Common myeloid progenitor, CD34-positive (primary cell): ENCODE results near the gene SF3B3.

Source experiments
- CTCF ChIA-PET: fragments of 350-600 bp; sonication (Branson Sonifier 250); formaldehyde crosslinking; loops from one replicate; lab custom pipeline; 2021; ENCODE audit warnings: antibody characterized with exemption; lab: Charles Lee
- POLR2A ChIA-PET: fragments of 350-600 bp; sonication (Branson Sonifier 250); formaldehyde crosslinking; loops from one replicate; lab custom pipeline; 2021; ENCODE audit warnings: antibody characterized with exemption; lab: Charles Lee
- DNase-seq, 3 donors: peaks; one replicate each; pipeline versions ENCODE4 v3.0.0 to v3.0.0-alpha.2; 2013
- H3K27ac ChIP-seq, 2 experiments: 1 replicate in 1 of 2; 2 replicates in 1 of 2; pipeline ENCODE4 v1.7.0; 2013; ENCODE audit warnings: inconsistent platforms in 2 of 2, low read length in 2 of 2, mild to moderate bottlenecking in 2 of 2, low read depth in 1 of 2, moderate library complexity in 1 of 2; ENCODE audit not compliant: severe bottlenecking in 2 of 2, insufficient read depth in 1 of 2, poor library complexity in 1 of 2
- H3K27me3 ChIP-seq, 5 experiments: replicated peaks in 2 of 5; 1 replicate in 3 of 5; 2 replicates in 2 of 5; pipeline versions ENCODE4 v1.6.1 to v1.7.0; 2013; ENCODE audit warnings: low read length in 4 of 5, mild to moderate bottlenecking in 2 of 5, moderate library complexity in 2 of 5, inconsistent platforms in 1 of 5; ENCODE audit not compliant: insufficient read depth in 5 of 5, control insufficient read depth in 4 of 5
- H3K36me3 ChIP-seq, 4 experiments: 1 replicate in 2 of 4; 2 replicates in 2 of 4; pipeline versions ENCODE4 v1.6.1 to v1.7.0; 2013; ENCODE audit warnings: low read length in 3 of 4, control low read depth in 1 of 4, mild to moderate bottlenecking in 1 of 4; ENCODE audit not compliant: control insufficient read depth in 4 of 4, insufficient read depth in 4 of 4
- H3K4me1 ChIP-seq, 4 experiments: 1 replicate in 3 of 4; 2 replicates in 1 of 4; pipeline versions ENCODE4 v1.6.1 to v1.7.1; 2013; ENCODE audit warnings: low read length in 3 of 4, mild to moderate bottlenecking in 3 of 4, control low read depth in 1 of 4, inconsistent platforms in 1 of 4, moderate library complexity in 1 of 4; ENCODE audit not compliant: control insufficient read depth in 4 of 4, insufficient read depth in 4 of 4; ENCODE audit errors: control extremely low read depth in 1 of 4
- H3K4me3 ChIP-seq, 7 experiments: 1 replicate in 4 of 7; 2 replicates in 3 of 7; pipeline versions ENCODE4 v1.5.1 to v1.7.0; 2013; ENCODE audit warnings: mild to moderate bottlenecking in 7 of 7, low read length in 6 of 7, moderate library complexity in 6 of 7, inconsistent platforms in 2 of 7, low read depth in 2 of 7, control low read depth in 1 of 7; ENCODE audit not compliant: insufficient read depth in 4 of 7, control insufficient read depth in 1 of 7; ENCODE audit errors: extremely low read depth in 1 of 7
- H3K9me3 ChIP-seq, 5 experiments: 1 replicate in 4 of 5; 2 replicates in 1 of 5; pipeline versions ENCODE4 v1.6.1 to v1.7.1; 2013; ENCODE audit warnings: low read length in 4 of 5, mild to moderate bottlenecking in 2 of 5, inconsistent platforms in 1 of 5, low read depth in 1 of 5, moderate library complexity in 1 of 5; ENCODE audit not compliant: control insufficient read depth in 4 of 5, insufficient read depth in 2 of 5; ENCODE audit errors: control extremely low read depth in 1 of 5
- WGBS: methylation state at CpG from one replicate; pipeline ENCODE4 v1.1.5; 2013; ENCODE audit not compliant: insufficient coverage; 5-methylcytosine and 5-hydroxymethylcytosine counted together

SF3B3 gene

DNA sequence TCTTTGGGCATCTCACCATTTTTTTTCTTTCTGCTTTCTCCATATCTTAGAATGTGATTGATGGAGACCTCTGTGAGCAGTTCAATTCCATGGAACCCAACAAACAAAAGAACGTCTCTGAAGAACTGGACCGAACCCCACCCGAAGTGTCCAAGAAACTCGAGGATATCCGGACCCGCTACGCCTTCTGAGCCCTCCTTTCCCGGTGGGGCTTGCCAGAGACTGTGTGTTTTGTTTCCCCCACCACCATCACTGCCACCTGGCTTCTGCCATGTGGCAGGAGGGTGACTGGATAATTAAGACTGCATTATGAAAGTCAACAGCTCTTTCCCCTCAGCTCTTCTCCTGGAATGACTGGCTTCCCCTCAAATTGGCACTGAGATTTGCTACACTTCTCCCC is 48.0 kb downstream of the SF3B3 start:
- CTCF ChIA-PET, result interaction anchor here (0.9 kb wide), 1 partner anchor 81 kb away, joined by 3 read pairs; no protein-coding TSS in a partner anchor
- Histone ChIP-seq H3K27me3 (no peaks in the 10 kb centered on the region), H3K9me3 (no peaks in the 10 kb centered on the region), H3K4me1 (peaks cover 0 to 13% (median 5%) of the 10 kb centered on the region in 4 experiments), H3K4me3 (no peak overlapping the region), H3K36me3 (peaks cover 31 to 86% (median 70%) of the 10 kb centered on the region in 4 experiments), H3K27ac (no peak overlapping the region)
- WGBS, result 98% methylated on average over 8 of the region's 8 CpGs
- POLR2A ChIA-PET, result no interaction called here
- no peak for DNase-seq

DNA sequence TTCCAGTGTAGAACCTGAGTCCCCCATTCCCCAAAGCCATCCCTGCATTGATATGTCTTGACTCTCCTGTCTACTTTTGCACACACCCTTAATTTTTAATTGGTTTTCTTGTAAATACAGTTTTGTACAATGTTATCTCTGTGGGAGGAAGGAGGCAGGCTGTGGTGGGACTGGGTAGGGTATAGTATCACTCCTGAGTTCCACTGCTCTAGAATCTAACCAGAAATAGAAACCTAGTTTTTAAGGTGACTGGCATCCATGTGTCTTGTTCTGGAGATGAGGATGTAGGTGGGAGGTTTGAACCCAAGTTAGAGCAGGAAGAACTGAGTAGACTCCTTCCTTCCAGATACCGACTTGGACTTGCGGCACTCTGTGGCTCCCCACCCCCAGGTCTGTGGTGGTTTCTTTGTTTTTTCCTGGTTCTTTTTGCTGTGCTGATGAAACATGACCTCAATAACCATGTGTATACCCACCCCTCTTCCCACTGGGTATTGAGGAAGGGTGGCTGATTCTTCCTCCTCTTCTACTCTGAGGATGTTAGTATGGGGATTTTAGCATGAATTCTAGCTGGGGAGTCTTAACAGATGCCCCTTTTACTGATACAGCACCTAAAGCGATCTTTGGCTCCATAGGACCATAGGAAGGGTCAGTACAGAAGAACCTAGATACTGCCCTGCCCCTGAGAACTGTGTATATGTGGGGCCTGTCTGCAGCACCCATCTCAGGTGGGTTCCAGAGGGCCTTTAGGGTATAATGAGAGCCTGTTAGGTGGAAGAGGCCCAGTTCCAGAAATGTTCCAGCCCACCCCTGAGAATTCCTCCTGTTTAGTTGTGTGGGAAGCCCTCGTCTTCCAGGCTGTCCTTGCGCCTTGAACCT is 48.7 kb downstream of the SF3B3 start:
- H3K4me3 ChIP-seq, result no peak overlapping the region
- H3K27ac ChIP-seq, result no peak overlapping the region
- no peaks in the 10 kb centered on the region for H3K9me3 ChIP-seq
- H3K4me1 ChIP-seq, result peaks cover 0 to 13% (median 5%) of the 10 kb centered on the region in 4 experiments
- WGBS, result 100% methylated on average over 1 of the region's 5 CpGs
- ChIA-PET POLR2A (no interaction called here), CTCF (interaction anchor here (0.8 to 1.4 kb wide), 3 partner anchors 9 to 81 kb away, joined by 3 to 4 read pairs (median 3); no protein-coding TSS in a partner anchor)
- H3K36me3 ChIP-seq, result peaks cover 30 to 79% (median 64%) of the 10 kb centered on the region in 4 experiments
- no peaks in the 10 kb centered on the region for H3K27me3 ChIP-seq
- no peak for DNase-seq

DNA sequence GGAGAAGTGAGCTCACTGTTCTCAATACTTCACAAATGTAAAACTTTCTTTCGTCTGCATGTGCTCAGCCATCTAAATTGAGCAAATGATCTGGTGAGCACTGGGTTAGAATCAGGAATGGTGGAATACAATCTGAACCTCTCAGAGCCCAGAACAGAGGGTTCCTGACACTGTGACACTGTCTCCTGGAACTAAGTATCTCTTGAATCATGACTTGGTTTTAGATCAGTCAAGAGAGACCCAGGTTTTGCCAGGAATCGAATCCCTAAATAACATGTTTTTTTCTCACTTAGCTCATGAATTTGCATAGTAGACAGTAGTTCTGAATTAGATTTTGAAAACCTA is 49.3 kb downstream of the SF3B3 start:
- ChIA-PET POLR2A (no interaction called here), CTCF (interaction anchor here (0.8 to 1.4 kb wide), 3 partner anchors 9 to 80 kb away, joined by 3 to 4 read pairs (median 3); no protein-coding TSS in a partner anchor)
- Histone ChIP-seq H3K4me3 (no peak overlapping the region), H3K27ac (no peak overlapping the region), H3K4me1 (peaks cover 0 to 13% (median 5%) of the 10 kb centered on the region in 4 experiments), H3K9me3 (no peaks in the 10 kb centered on the region), H3K36me3 (peaks cover 28 to 74% (median 60%) of the 10 kb centered on the region in 4 experiments), H3K27me3 (no peaks in the 10 kb centered on the region)
- 89% methylated on average over 1 of the region's 2 CpGs for WGBS
- DNase-seq, result no peak

DNA sequence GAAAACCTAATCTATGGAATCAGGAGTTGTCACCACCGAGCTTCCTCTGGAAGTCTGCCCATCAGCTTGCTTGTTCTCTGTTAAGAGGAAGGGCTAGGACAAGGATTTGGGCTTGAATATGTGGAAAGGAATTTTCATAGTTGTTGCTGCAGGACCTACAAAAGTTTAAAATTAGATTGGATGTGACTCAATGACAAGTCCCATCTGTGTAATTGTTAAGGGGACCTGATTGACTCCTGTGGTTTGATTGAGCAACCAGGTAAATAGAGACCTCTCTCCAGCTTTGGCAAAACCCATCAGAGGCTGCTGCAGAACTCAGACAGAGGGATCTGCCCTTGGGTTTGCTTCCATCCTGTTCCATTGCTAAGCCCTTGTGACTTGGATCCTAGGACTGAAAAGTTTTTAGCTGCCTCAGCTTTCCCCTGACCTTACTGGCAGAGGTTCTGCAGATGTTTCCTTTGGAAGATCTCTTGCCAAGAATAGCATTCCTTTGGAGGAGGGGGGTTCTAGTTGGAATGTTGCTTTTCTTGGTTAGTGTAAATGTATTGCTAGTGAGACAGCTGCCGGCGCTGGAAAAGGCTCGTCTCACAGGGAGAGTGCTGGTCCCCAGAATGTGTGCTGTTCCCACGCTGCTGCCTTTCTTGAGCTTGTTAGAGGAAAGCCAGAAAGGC is 50.0 kb downstream of the SF3B3 start:
- peaks cover 22 to 67% (median 54%) of the 10 kb centered on the region in 4 experiments for H3K36me3 ChIP-seq
- 85% methylated on average over 5 of the region's 5 CpGs for WGBS
- no peak overlapping the region for H3K27ac ChIP-seq
- POLR2A ChIA-PET, result no interaction called here
- H3K27me3 ChIP-seq, result no peaks in the 10 kb centered on the region
- H3K4me1 ChIP-seq, result peaks cover 0 to 13% (median 5%) of the 10 kb centered on the region in 4 experiments
- CTCF ChIA-PET, result interaction anchor here (0.8 to 2.3 kb wide), 5 partner anchors 10 to 198 kb away, joined by 3 to 8 read pairs (median 3); no protein-coding TSS in a partner anchor
- no peaks in the 10 kb centered on the region for H3K9me3 ChIP-seq
- no peak overlapping the region for H3K4me3 ChIP-seq
- no peak for DNase-seq

DNA sequence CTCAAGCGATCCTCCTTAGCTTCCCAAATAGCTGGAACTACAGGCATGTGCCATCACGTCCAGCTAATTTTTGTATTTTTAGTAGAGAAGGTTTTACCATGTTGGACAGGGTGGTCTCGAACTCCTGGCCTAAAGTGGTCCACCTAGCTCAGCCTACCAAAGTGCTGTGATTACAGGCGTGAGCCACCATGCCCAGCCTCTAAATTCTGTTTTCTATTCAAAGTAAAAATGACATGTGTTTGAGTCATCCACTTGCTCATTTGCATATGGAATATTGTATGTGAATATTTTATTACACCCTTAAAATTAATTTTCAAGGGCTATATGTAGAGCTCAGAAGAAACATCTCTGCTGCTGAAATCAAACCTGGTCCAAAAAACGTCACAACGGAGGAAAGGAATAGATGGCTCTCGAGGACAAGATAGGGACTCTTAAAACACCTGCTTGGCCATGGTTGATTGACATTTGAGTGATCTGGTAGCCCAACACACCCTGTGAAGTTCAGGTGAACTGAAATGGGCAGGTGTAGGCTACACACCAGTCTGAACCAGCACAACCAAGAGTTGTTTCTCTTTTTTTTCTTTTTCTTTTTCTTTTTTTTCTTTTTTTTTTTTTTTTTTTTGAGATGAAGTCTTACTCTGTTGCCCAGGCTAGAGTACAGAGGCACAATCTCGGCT is 51.1 kb downstream of the SF3B3 start:
- no peak overlapping the region for H3K4me3 ChIP-seq
- no peaks in the 10 kb centered on the region for H3K27me3 ChIP-seq
- H3K9me3 ChIP-seq, result no peaks in the 10 kb centered on the region
- peaks cover 20 to 56% (median 43%) of the 10 kb centered on the region in 4 experiments for H3K36me3 ChIP-seq
- WGBS, result 96% methylated on average over 5 of the region's 8 CpGs
- peaks cover 0 to 13% (median 5%) of the 10 kb centered on the region in 4 experiments for H3K4me1 ChIP-seq
- DNase-seq, result no peak
- CTCF ChIA-PET, result interaction anchor here (1.2 to 2.3 kb wide), 2 partner anchors 16 to 197 kb away, joined by 3 to 8 read pairs; no protein-coding TSS in a partner anchor
- H3K27ac ChIP-seq, result no peak overlapping the region
- POLR2A ChIA-PET, result no interaction called here

DNA sequence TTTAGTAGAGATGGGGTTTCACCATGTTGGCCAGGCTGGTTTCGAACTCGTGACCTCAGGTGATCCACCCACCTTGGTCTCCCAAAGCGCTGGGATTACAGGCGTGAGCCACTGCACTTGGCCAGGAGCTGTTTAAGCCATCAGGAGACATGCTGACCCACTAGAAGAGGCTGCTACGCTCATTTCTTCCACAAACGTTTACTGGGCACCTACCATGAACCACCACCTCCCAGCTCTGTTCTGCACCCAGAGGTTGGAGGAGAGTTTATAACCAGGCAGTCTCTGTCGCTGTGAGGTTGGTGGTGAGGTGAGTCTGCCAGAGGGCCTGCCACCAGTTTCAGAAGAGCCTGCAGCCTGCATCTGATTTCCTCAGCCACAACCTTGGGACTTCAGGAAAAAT is 51.8 kb downstream of the SF3B3 start:
- DNase-seq, result no peak
- 98% methylated on average over 6 of the region's 7 CpGs for WGBS
- ChIA-PET CTCF (interaction anchor here (2.3 kb wide), 1 partner anchor 196 kb away, joined by 8 read pairs; no protein-coding TSS in a partner anchor), POLR2A (no interaction called here)
- Histone ChIP-seq H3K36me3 (peaks cover 17 to 51% (median 39%) of the 10 kb centered on the region in 4 experiments), H3K9me3 (no peaks in the 10 kb centered on the region), H3K4me1 (peaks cover 0 to 13% (median 5%) of the 10 kb centered on the region in 4 experiments), H3K27me3 (no peaks in the 10 kb centered on the region), H3K4me3 (no peak overlapping the region), H3K27ac (no peak overlapping the region)
